PFSK-1 (cell line): ENCODE results near the gene CEP70.

Experiments used
- FOXP2 ChIP-seq: optimal IDR thresholded peaks from 2 replicates; pipeline ENCODE3; 2011; ENCODE audit warnings: borderline replicate concordance, control low read depth, inconsistent platforms; ENCODE audit not compliant: insufficient read depth; ENCODE audit errors: extremely low read length, extremely low read depth
- POLR2AphosphoS5 ChIP-seq: IDR thresholded peaks from 2 replicates; pipeline ENCODE4 v1.6.1; 2012; ENCODE audit warnings: low read depth, mild to moderate bottlenecking, control low read depth, low read length, moderate library complexity
- SIN3A ChIP-seq: IDR thresholded peaks from 2 replicates; pipeline ENCODE4 v1.6.1; 2012; ENCODE audit warnings: mild to moderate bottlenecking, low read length, moderate library complexity, borderline replicate concordance; ENCODE audit not compliant: insufficient read depth
- TAF1 ChIP-seq: IDR thresholded peaks from 2 replicates; pipeline ENCODE4 v1.6.1; 2012; ENCODE audit warnings: low read length, control low read depth, borderline replicate concordance; ENCODE audit not compliant: insufficient read depth
- TF ChIP-seq, protein P1 (sequence below), 2 experiments: IDR thresholded peaks; 2 replicates each; pipeline versions ENCODE4 v1.6.1 to v1.8.0; 2011 to 2012; ENCODE audit warnings: low read depth in 2 of 2, low read length in 2 of 2, control low read depth in 1 of 2, inconsistent platforms in 1 of 2, mild to moderate bottlenecking in 1 of 2, moderate library complexity in 1 of 2; ENCODE audit not compliant: insufficient read depth in 1 of 2

Gene CEP70

DNA sequence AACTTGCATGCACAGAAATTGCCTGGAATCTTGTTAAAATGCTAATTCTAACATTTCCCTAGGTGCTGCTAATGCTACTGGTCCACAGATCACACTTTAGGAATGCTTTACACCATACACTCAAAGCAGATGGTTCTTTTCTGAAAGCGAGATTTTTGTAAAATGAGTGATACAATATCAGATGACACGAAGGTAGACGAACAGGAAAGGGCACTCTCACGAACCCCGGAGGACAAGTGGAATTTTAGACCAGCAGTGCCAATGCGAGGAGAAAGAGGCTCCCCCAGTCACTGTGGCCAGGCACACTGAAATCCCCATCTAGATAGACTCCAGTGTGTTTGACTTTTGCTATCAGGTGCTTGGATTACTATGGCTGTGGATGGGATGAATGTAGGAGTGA, 35.5 kb upstream of the CEP70 start:
- TF ChIP-seq, protein P1, sequence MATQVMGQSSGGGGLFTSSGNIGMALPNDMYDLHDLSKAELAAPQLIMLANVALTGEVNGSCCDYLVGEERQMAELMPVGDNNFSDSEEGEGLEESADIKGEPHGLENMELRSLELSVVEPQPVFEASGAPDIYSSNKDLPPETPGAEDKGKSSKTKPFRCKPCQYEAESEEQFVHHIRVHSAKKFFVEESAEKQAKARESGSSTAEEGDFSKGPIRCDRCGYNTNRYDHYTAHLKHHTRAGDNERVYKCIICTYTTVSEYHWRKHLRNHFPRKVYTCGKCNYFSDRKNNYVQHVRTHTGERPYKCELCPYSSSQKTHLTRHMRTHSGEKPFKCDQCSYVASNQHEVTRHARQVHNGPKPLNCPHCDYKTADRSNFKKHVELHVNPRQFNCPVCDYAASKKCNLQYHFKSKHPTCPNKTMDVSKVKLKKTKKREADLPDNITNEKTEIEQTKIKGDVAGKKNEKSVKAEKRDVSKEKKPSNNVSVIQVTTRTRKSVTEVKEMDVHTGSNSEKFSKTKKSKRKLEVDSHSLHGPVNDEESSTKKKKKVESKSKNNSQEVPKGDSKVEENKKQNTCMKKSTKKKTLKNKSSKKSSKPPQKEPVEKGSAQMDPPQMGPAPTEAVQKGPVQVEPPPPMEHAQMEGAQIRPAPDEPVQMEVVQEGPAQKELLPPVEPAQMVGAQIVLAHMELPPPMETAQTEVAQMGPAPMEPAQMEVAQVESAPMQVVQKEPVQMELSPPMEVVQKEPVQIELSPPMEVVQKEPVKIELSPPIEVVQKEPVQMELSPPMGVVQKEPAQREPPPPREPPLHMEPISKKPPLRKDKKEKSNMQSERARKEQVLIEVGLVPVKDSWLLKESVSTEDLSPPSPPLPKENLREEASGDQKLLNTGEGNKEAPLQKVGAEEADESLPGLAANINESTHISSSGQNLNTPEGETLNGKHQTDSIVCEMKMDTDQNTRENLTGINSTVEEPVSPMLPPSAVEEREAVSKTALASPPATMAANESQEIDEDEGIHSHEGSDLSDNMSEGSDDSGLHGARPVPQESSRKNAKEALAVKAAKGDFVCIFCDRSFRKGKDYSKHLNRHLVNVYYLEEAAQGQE (IDR thresholded peaks at IDR 0.05; ENCODE audit: insufficient read depth in 1 of 2, low read depth in 2 of 2, low read length in 2 of 2) = no peak
- no peak for TF ChIP-seq POLR2AphosphoS5
- TF ChIP-seq FOXP2 = no peak
- no peak for TF ChIP-seq SIN3A
- no peak for TF ChIP-seq TAF1

GRCh38 chr3:138625707-138626365, 31.8 kb upstream of the CEP70 start:
- TF ChIP-seq POLR2AphosphoS5 = no peak
- TF ChIP-seq, protein P1 (IDR thresholded peaks at IDR 0.05; ENCODE audit: insufficient read depth in 1 of 2, low read depth in 2 of 2, low read length in 2 of 2) = no peak
- TF ChIP-seq FOXP2 = no peak
- no peak for TF ChIP-seq SIN3A
- no peak for TF ChIP-seq TAF1

- TF ChIP-seq, protein P1 (IDR thresholded peaks at IDR 0.05; ENCODE audit: insufficient read depth in 1 of 2, low read depth in 2 of 2, low read length in 2 of 2) = no peak
- TF ChIP-seq FOXP2 (no peak), POLR2AphosphoS5 (no peak), SIN3A (no peak), TAF1 (no peak)
These were observed 30.5 kb upstream of the CEP70 start for GRCh38 chr3:138624518-138624917.

DNA sequence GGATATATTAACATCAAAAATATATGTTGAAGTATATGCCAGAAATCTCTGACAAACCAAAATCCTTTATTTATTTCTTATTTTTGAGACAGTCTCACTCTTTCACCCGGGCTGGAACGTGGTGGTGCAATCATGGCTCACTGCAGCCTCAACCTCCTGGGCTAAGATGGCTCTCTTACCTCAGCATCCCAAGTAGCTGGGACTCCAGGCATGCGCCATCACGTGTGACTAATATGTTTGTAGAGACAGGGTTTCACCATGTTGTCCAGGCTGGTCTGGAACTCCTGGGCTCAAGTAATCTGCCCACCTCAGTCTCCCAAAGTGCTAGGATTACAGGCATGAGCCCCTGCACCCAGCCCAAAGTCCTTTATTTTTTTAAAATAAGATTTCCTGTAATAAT, 26.4 kb upstream of the CEP70 start:
- TF ChIP-seq SIN3A (no peak), TAF1 (no peak), POLR2AphosphoS5 (no peak), FOXP2 (no peak)
- TF ChIP-seq, protein P1 (IDR thresholded peaks at IDR 0.05; ENCODE audit: insufficient read depth in 1 of 2, low read depth in 2 of 2, low read length in 2 of 2) = no peak
